DOHH2 (cell line): ENCODE measurements around the gene BLOC1S1.

Source experiments
- H3F3A ChIP-seq: fragments of 200-600 bp; sonication (generic), shearing (Covaris generic); 2 replicates; pipeline ENCODE4 v1.6.0; 2016; ENCODE audit warnings: antibody characterized with exemption, mild to moderate bottlenecking; ENCODE audit not compliant: control insufficient read depth, insufficient read depth
- H3K27ac ChIP-seq: fragments of 200-600 bp; sonication (generic); 2 replicates; pipeline ENCODE4 v1.5.1; 2014; ENCODE audit warnings: low read depth, mild to moderate bottlenecking, low read length, moderate library complexity
- H3K27me3 ChIP-seq: fragments of 200-600 bp; sonication (generic); 2 replicates; pipeline ENCODE4 v1.6.1; 2014; ENCODE audit warnings: mild to moderate bottlenecking, low read length, mixed read lengths; ENCODE audit not compliant: control insufficient read depth
- H3K36me3 ChIP-seq: fragments of 200-600 bp; sonication (generic); 2 replicates; pipeline ENCODE4 v1.6.1; 2014; ENCODE audit warnings: mild to moderate bottlenecking, low read length, moderate library complexity, mixed read lengths; ENCODE audit not compliant: control insufficient read depth
- H3K4me1 ChIP-seq: fragments of 200-600 bp; sonication (generic); 2 replicates; pipeline ENCODE4 v1.6.1; 2014; ENCODE audit warnings: mild to moderate bottlenecking, low read length, mixed read lengths; ENCODE audit not compliant: control insufficient read depth
- H3K4me2 ChIP-seq: fragments of 200-600 bp; sonication (generic); 2 replicates; pipeline ENCODE4 v1.6.0; 2014; ENCODE audit warnings: mild to moderate bottlenecking, low read length, moderate library complexity
- H3K4me3 ChIP-seq: fragments of 200-600 bp; sonication (generic); 2 replicates; pipeline ENCODE4 v1.5.1; 2014; ENCODE audit warnings: mild to moderate bottlenecking, low read length, mixed read lengths
- H3K79me2 ChIP-seq: fragments of 200-600 bp; sonication (generic); 2 replicates; pipeline ENCODE4 v1.6.1; 2014; ENCODE audit warnings: mild to moderate bottlenecking, low read length, mixed read lengths; ENCODE audit not compliant: control insufficient read depth
- H3K9me2 ChIP-seq: fragments of 200-600 bp; sonication (generic); replicated peaks from 2 replicates; pipeline ENCODE4 v1.6.1; 2014; ENCODE audit warnings: mild to moderate bottlenecking, low read length, mixed read lengths; ENCODE audit not compliant: control insufficient read depth
- H3K9me3 ChIP-seq: fragments of 200-600 bp; sonication (generic); 2 replicates; pipeline ENCODE4 v1.6.1; 2014; ENCODE audit warnings: antibody characterized with exemption, low read length, mixed read lengths; ENCODE audit not compliant: control insufficient read depth, insufficient read depth
- H4K20me1 ChIP-seq: fragments of 200-600 bp; sonication (generic); 2 replicates; pipeline ENCODE4 v1.6.0; 2014; ENCODE audit warnings: low read depth, mild to moderate bottlenecking, antibody characterized with exemption, low read length, moderate library complexity; ENCODE audit not compliant: control insufficient read depth, insufficient read depth
- EZH2phosphoT487 ChIP-seq: fragments of 200-600 bp; sonication (generic); IDR thresholded peaks from 2 replicates; pipeline ENCODE4 v1.6.1; 2017; ENCODE audit warnings: borderline replicate concordance, mild to moderate bottlenecking, antibody characterized with exemption, low read length, moderate library complexity, mixed read lengths
- TF ChIP-seq, protein P1 (sequence below): fragments of 200-600 bp; sonication (generic); IDR thresholded peaks from one replicate; pipeline ENCODE4 v1.5.1; 2014; ENCODE audit warnings: antibody characterized with exemption, mild to moderate bottlenecking, low read depth, low read length; ENCODE audit not compliant: poor library complexity, severe bottlenecking

Gene BLOC1S1

DNA sequence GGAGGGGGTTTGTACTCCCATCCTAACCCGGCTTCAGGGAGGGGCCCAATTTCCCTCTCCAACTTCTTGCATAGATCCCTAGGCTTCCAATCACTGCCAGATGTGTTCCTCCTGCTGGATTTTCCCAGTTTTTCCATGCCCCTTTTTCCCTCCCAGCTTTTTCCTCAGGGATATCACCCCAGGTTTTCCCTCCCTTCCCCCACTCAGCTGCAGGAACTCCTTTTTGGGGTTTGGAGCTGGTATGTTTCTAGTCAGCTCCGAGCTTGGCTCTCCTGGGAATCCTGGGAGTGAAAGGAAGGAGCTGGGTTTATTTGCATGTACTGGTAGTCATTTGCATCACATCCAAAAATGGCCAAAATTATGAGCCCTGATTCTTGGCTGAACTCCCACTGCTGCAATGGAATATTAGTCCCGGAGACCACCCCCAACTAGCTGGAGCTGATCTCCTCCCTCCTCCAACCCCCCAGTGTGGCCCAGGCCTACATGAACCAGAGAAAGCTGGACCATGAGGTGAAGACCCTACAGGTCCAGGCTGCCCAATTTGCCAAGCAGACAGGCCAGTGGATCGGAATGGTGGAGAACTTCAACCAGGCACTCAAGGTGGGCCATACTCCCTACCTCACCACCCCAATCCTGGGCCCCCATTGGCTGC lies 2.9 kb downstream of the BLOC1S1 start:
- no peak overlapping the region for H3K4me3 ChIP-seq
- H3K9me3 ChIP-seq: no peaks in the 10 kb centered on the region
- no peaks in the 10 kb centered on the region for H3K9me2 ChIP-seq
- H3K4me2 ChIP-seq: no peak overlapping the region
- no peaks in the 10 kb centered on the region for H4K20me1 ChIP-seq
- peaks cover 30% of the 10 kb centered on the region for H3K4me1 ChIP-seq
- H3K36me3 ChIP-seq: peaks cover 18% of the 10 kb centered on the region
- peaks cover 19% of the 10 kb centered on the region for H3K79me2 ChIP-seq
- H3F3A ChIP-seq: peaks cover 3% of the 10 kb centered on the region; the same call in 1 of the 2 replicates
- TF ChIP-seq, protein P1, sequence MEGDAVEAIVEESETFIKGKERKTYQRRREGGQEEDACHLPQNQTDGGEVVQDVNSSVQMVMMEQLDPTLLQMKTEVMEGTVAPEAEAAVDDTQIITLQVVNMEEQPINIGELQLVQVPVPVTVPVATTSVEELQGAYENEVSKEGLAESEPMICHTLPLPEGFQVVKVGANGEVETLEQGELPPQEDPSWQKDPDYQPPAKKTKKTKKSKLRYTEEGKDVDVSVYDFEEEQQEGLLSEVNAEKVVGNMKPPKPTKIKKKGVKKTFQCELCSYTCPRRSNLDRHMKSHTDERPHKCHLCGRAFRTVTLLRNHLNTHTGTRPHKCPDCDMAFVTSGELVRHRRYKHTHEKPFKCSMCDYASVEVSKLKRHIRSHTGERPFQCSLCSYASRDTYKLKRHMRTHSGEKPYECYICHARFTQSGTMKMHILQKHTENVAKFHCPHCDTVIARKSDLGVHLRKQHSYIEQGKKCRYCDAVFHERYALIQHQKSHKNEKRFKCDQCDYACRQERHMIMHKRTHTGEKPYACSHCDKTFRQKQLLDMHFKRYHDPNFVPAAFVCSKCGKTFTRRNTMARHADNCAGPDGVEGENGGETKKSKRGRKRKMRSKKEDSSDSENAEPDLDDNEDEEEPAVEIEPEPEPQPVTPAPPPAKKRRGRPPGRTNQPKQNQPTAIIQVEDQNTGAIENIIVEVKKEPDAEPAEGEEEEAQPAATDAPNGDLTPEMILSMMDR: no peak
- TF ChIP-seq EZH2phosphoT487: no peak
- H3K27me3 ChIP-seq: no peaks in the 10 kb centered on the region
- H3K27ac ChIP-seq: no peak overlapping the region

DNA sequence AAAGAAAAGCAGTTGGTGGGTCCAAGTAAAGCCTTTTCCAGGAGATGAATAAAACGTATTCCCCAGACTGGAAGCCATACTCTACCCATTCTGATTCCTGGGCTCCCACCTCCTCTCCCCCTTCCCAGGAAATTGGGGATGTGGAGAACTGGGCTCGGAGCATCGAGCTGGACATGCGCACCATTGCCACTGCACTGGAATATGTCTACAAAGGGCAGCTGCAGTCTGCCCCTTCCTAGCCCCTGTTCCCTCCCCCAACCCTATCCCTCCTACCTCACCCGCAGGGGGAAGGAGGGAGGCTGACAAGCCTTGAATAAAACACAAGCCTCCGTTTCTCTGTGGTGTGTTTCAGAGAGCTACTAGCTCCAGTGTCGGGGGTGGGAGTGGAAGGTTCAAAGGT lies 3.5 kb downstream of the BLOC1S1 start:
- H3K4me1 ChIP-seq: peaks cover 30% of the 10 kb centered on the region
- peaks cover 19% of the 10 kb centered on the region for H3K79me2 ChIP-seq

DNA sequence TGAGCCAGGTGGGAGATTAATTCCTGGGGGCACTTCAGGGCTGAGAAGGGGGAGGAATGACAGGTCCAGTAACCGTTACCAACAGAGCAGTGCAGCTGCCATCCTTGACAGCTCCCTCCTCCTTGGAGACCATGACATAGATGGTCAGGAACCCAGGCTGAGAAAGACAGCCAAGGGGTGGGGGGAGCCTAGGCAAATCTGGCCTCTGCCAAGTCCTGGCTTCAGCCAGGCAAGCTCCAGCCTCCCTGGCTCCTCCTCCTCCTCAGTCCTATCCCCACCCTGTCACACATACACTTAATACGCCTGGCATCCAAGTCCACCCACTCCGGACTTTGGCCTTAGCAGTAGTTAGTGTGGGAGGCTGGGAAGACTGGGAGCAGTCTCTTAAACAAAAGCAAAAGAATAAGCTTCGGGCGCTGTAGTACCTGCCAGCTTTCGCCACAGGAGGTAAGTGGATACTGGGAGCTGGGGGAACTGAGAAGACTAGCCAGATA lies 4.3 kb downstream of the BLOC1S1 start, which contains the start of gene RDH5:
Gene RDH5, plus strand, starts transcription at position 323 of the 494 bp plus-strand sequence. CDS start 792 bp downstream, outside the sequence.
- H3K4me2 ChIP-seq: no peak within 1 kb of the TSS

More for the DNA sequence above, 3.5 kb downstream of the BLOC1S1 start:
- no peak overlapping the region for H3K4me2 ChIP-seq
- no peaks in the 10 kb centered on the region for H4K20me1 ChIP-seq
- peaks cover 3% of the 10 kb centered on the region; the same call in 1 of the 2 replicates for H3F3A ChIP-seq
- H3K36me3 ChIP-seq: peaks cover 24% of the 10 kb centered on the region
- no peaks in the 10 kb centered on the region for H3K9me3 ChIP-seq
- TF ChIP-seq, protein P1: no peak
- no peak for TF ChIP-seq EZH2phosphoT487
- H3K9me2 ChIP-seq: no peaks in the 10 kb centered on the region
- no peak overlapping the region for H3K27ac ChIP-seq
- H3K27me3 ChIP-seq: no peaks in the 10 kb centered on the region
- no peak overlapping the region for H3K4me3 ChIP-seq

More for the DNA sequence above, 4.3 kb downstream of the BLOC1S1 start, which contains the start of gene RDH5:
- Histone ChIP-seq H3K4me1 (peaks cover 35% of the 10 kb centered on the region), H3K9me2 (no peaks in the 10 kb centered on the region), H3K36me3 (peaks cover 32% of the 10 kb centered on the region), H3F3A (peaks cover 4% of the 10 kb centered on the region; the same call in 1 of the 2 replicates), H3K27ac (no peak within 1 kb of the TSS), H3K27me3 (no peaks in the 10 kb centered on the region), H3K79me2 (peaks cover 19% of the 10 kb centered on the region), H4K20me1 (no peaks in the 10 kb centered on the region), H3K9me3 (no peaks in the 10 kb centered on the region), H3K4me3 (no peak within 1 kb of the TSS)
- TF ChIP-seq, protein P1: no peak
- no peak for TF ChIP-seq EZH2phosphoT487
